Cardiac fibroblast (primary cell): ENCODE data around the gene ST7.

Source experiments
- DNase-seq, 2 donors: peaks; one replicate each; pipeline versions ENCODE4 v3.0.0 to v3.0.0-alpha.2; 2010; ENCODE audit warnings: low read depth in 2 of 2
- H3K4me3 ChIP-seq, 2 donors: replicated peaks in 1 of 2; 1 replicate in 1 of 2; 2 replicates in 1 of 2; pipeline ENCODE4 v1.5.1; 2011; ENCODE audit warnings: low read depth in 2 of 2, low read length in 2 of 2, mild to moderate bottlenecking in 2 of 2, moderate library complexity in 1 of 2
- TF ChIP-seq, protein P1 (sequence below): IDR thresholded peaks from one replicate; pipeline ENCODE4 v1.5.1; 2011; ENCODE audit warnings: low read depth, mild to moderate bottlenecking, low read length, inconsistent platforms

The ST7 gene

DNA sequence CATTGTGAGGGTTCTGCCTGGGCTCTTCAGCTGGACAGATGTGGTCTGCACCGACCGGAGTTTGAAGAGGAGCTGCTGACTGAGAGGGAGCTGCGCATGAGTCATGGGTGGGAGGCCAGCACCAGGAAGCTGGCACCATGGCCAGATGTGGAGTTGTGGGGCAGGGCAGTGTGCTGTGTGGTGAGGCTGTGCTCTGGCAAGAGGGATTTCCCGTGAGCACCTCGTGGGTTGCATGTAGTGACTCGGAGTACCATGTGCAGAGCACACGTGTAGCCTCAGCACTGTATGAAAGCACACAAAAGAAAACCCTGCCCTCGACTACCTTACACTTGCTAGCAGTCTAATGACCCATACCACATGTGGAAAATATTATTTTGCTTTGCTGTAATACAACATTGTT lies 266.2 kb downstream of the ST7 start:
- TF ChIP-seq, protein P1, sequence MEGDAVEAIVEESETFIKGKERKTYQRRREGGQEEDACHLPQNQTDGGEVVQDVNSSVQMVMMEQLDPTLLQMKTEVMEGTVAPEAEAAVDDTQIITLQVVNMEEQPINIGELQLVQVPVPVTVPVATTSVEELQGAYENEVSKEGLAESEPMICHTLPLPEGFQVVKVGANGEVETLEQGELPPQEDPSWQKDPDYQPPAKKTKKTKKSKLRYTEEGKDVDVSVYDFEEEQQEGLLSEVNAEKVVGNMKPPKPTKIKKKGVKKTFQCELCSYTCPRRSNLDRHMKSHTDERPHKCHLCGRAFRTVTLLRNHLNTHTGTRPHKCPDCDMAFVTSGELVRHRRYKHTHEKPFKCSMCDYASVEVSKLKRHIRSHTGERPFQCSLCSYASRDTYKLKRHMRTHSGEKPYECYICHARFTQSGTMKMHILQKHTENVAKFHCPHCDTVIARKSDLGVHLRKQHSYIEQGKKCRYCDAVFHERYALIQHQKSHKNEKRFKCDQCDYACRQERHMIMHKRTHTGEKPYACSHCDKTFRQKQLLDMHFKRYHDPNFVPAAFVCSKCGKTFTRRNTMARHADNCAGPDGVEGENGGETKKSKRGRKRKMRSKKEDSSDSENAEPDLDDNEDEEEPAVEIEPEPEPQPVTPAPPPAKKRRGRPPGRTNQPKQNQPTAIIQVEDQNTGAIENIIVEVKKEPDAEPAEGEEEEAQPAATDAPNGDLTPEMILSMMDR: no peak
- DNase-seq: peak; percentile 21 to 25
- no peak overlapping the region for H3K4me3 ChIP-seq

DNA sequence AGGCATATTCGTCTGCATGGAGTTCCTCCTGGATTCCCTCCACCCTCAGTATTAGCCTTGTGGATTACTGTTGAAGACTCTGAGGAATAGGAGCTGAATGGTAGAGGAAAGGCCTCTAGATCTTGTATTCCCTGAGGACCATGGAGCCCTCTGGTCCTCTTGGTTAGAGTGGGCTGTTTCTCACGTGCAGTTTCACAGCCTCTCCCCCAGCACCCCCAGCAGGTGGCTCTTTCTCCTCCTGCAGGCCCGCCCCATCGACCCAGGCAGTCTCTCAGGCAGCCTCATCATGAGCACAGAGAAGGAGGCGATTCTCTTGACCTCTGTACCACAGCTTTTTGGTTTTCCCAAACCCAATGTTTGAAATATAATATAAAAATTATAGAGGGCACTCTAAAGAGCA lies 267.5 kb downstream of the ST7 start:
- DNase-seq: no peak
- TF ChIP-seq, protein P1: no peak
- no peak overlapping the region for H3K4me3 ChIP-seq

DNA sequence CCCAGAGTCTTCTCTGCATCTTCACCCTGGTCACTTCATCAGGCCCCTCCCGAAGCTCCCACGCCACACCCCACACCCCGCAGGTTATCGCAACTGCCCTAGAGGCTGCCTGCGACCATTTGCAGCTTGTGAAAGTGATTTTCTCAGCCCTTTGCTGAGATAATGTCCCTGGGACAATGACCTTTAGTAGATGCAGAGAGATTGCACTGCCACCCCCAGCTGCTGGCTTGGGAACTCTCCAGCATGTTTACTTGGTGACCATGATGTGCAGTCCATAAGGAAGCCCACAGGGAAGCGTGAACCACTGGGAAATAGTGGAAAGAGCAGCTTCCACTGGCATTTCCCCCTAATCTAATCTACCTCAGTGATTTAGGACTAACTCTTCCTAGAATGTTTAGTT lies 272.2 kb downstream of the ST7 start:
- H3K4me3 ChIP-seq: no peak overlapping the region
- TF ChIP-seq, protein P1: no peak
- DNase-seq: no peak

DNA sequence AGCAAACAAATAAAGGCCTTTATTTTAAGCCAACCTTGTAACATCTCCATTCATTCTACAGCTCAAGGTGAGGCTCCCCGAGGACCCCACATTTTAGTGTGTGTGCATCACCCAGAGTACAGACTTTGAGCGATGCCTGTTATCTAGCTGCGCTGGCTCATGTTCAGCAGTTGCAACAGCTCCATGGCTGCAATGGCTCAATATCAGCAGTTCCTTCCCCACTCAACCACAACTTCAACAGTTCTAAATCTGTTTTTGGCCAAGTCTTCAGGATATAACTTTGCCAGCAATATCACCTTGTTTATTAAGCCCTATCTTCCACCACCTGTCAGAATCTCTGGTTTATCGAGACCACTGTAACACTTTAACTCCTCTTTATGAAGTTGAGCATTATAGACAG lies 273.8 kb downstream of the ST7 start:
- peak in 1 of 2 donors; percentile 60 for DNase-seq
- H3K4me3 ChIP-seq: no peak overlapping the region
- TF ChIP-seq, protein P1: no peak

DNA sequence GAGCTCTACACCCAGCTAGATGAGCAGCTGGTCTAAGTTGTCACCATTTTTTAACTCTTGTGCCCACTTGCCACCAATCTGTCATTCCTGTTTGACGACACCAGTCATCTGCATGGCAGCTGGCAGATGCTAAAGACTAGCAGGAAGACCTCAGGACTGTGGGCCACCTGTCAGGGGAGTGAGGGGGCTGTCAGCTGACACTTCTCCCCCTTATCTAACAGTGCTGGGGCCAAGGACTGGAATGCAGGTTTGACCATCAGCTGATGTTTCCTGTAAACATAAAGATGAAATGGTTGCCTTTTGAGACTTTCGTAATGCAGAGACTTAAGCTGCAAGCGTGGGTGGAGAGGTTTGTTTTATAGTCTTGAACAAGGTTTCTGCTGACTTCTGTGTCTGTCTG lies 276.0 kb downstream of the ST7 start:
- DNase-seq: peak in 1 of 2 donors; percentile 21
- TF ChIP-seq, protein P1: no peak
- H3K4me3 ChIP-seq: no peak overlapping the region

DNA sequence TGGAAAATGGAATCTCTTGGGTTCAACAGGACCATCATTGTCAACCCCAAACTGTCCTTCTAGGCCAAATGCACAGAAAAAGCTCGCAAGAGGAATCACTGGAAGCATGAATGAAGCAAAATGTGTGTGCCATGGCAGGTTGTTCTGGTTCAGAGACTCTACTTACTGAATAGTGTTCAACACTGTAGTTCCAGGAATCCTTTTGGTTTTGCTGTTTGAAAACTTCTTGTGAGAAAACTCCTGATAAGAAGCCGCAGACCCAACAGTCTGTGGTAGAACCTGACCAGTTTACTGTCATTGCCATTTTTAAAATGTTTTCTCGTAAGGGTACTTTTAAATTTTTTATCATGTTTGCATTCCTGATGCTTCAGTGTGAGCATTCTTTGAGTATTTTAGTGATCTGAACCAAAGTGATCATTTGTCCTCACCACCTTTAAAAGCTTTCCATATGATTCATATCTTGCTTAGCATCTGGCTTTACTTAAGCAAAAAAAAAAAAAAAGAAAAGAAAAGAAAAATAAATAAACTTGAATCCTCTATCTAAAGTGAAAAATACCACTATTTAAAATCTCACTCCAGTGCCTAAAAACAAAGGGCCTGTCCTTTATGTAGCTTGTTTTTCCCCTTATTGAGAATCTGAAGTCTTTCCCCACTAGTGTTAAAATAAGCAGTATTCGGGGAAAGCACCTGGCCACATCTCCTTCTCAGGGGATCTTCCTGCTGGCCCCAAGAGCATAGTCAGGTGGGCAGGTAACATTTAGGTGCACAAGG lies 277.2 kb downstream of the ST7 start:
- TF ChIP-seq, protein P1: no peak
- peak; percentile 46 to 63 for DNase-seq

DNA sequence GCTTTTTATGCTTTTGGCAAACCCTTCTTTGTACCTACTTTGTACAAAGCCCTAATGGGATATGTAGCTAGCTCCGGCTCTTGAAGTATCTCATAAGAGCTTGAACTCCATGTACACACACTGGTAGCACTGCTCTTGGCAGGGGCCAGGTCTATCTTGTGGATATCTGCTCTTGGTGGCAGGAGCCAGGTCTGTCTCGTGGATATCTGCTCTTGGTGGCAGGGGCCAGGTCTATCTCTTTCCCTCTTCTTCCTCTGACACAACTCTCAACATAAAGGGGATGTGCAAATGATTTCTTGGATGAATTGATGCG lies 277.7 kb downstream of the ST7 start:
- no peak for DNase-seq
- TF ChIP-seq, protein P1: no peak
- H3K4me3 ChIP-seq: no peak overlapping the region

More for the DNA sequence above, 277.2 kb downstream of the ST7 start:
- H3K4me3 ChIP-seq: no peak overlapping the region
